Endometrial microvascular endothelial cells (primary cell): ENCODE results near the gene STIMATE. TPM values are rescaled to one million over a fixed set of nuclear protein-coding genes. Genes with fewer than 3 reads are reported as not detected.

ENCODE experiments used
- in situ Hi-C: cut with HindIII; loops from 2 replicates; pipeline ENCODE4 v1.10.0; 2017; ENCODE audit warnings: low sequenced_read_pairs, low pct_unique_long_range_greater_than_20kb; ENCODE audit errors: inconsistent ontology term
- total RNA-seq: library from RNA; depleted of rRNA; stranded (reverse); fragments of >200 nt; gene quantifications from one replicate; pipeline ENCODE4 v1.2.3, GENCODE V29; 2015; ENCODE audit errors: inconsistent ontology term

The STIMATE gene
- total RNA-seq, 1 donor from 2014 or later = 12.6 TPM

GRCh38 chr3:52874160-52874701 is 23.1 kb downstream of the STIMATE start:
- in situ Hi-C loops = no loop called here

- in situ Hi-C loops = no loop called here
Measured at GRCh38 chr3:52873433-52874159, 23.8 kb downstream of the STIMATE start.

- in situ Hi-C loops = no loop called here
Measured at GRCh38 chr3:52872245-52872644, 25.1 kb downstream of the STIMATE start.

GRCh38 chr3:52871761-52872160 is 25.6 kb downstream of the STIMATE start:
- in situ Hi-C loops = no loop called here

GRCh38 chr3:52870471-52870870 is 26.9 kb downstream of the STIMATE start:
- in situ Hi-C loops = no loop called here

GRCh38 chr3:52866427-52866826 is 30.9 kb downstream of the STIMATE start:
- in situ Hi-C loops = no loop called here

GRCh38 chr3:52865994-52866393 is 31.4 kb downstream of the STIMATE start:
- in situ Hi-C loops = no loop called here

- in situ Hi-C loops = no loop called here
Measured at GRCh38 chr3:52860424-52860768, 37.0 kb downstream of the STIMATE start.

GRCh38 chr3:52859686-52860423 is 37.5 kb downstream of the STIMATE start:
- in situ Hi-C loops = no loop called here

- in situ Hi-C loops = no loop called here
Measured at GRCh38 chr3:52857864-52858263, 39.5 kb downstream of the STIMATE start.

GRCh38 chr3:52857133-52857532 is 40.2 kb downstream of the STIMATE start:
- in situ Hi-C loops = no loop called here

GRCh38 chr3:52856666-52857065 is 40.7 kb downstream of the STIMATE start:
- in situ Hi-C loops = no loop called here

- in situ Hi-C loops = no loop called here
Measured at GRCh38 chr3:52854013-52854412, 43.3 kb downstream of the STIMATE start.

- in situ Hi-C loops = no loop called here
Measured at GRCh38 chr3:52852419-52852818, 44.9 kb downstream of the STIMATE start.

- in situ Hi-C loops = no loop called here
Measured at GRCh38 chr3:52851348-52851747, 46.0 kb downstream of the STIMATE start.

- in situ Hi-C loops = no loop called here
Measured at GRCh38 chr3:52849656-52850055, 47.7 kb downstream of the STIMATE start.

GRCh38 chr3:52848617-52849016 is 48.7 kb downstream of the STIMATE start:
- in situ Hi-C loops = no loop called here

GRCh38 chr3:52847726-52848125 is 49.6 kb downstream of the STIMATE start:
- in situ Hi-C loops = no loop called here

GRCh38 chr3:52847241-52847640 is 50.1 kb downstream of the STIMATE start:
- in situ Hi-C loops = no loop called here

- in situ Hi-C loops = no loop called here
Measured at GRCh38 chr3:52846432-52846965, 50.8 kb downstream of the STIMATE start.
